Fibroblast of gingiva (primary cell): ENCODE data around the gene DOK5.

Experiments
- DNase-seq: peaks from one replicate; pipeline ENCODE4 v3.0.0-alpha.2; 2011; ENCODE audit warnings: low read depth

DOK5 gene

GRCh38 chr20:54611708-54612412 lies 136.5 kb downstream of the DOK5 start:
- no peak for DNase-seq

GRCh38 chr20:54618412-54618811 lies 143.0 kb downstream of the DOK5 start:
- DNase-seq, result no peak

GRCh38 chr20:54619181-54619580 lies 143.8 kb downstream of the DOK5 start:
- DNase-seq, result no peak

GRCh38 chr20:54619682-54620081 lies 144.3 kb downstream of the DOK5 start:
- DNase-seq, result no peak

GRCh38 chr20:54620611-54621010 lies 145.2 kb downstream of the DOK5 start:
- no peak for DNase-seq

GRCh38 chr20:54622333-54623295 lies 147.2 kb downstream of the DOK5 start:
- no peak for DNase-seq

GRCh38 chr20:54623991-54624569 lies 148.7 kb downstream of the DOK5 start:
- DNase-seq, result no peak

- DNase-seq, result no peak
These were observed 149.5 kb downstream of the DOK5 start for GRCh38 chr20:54624706-54625390.

GRCh38 chr20:54625497-54625896 lies 150.1 kb downstream of the DOK5 start:
- DNase-seq, result no peak

- DNase-seq, result no peak
These were observed 150.7 kb downstream of the DOK5 start for GRCh38 chr20:54626126-54626525.

GRCh38 chr20:54629632-54630031 lies 154.2 kb downstream of the DOK5 start:
- no peak for DNase-seq

GRCh38 chr20:54630582-54630981 lies 155.2 kb downstream of the DOK5 start:
- no peak for DNase-seq

GRCh38 chr20:54631059-54631458 lies 155.7 kb downstream of the DOK5 start:
- DNase-seq, result no peak

GRCh38 chr20:54633374-54634355 lies 158.3 kb downstream of the DOK5 start:
- no peak for DNase-seq

- DNase-seq, result no peak
These were observed 161.2 kb downstream of the DOK5 start for GRCh38 chr20:54636575-54636974.

- no peak for DNase-seq
These were observed 164.5 kb downstream of the DOK5 start for GRCh38 chr20:54639941-54640340.

- DNase-seq, result no peak
These were observed 165.4 kb downstream of the DOK5 start for GRCh38 chr20:54640800-54641199.

GRCh38 chr20:54642864-54643667 lies 167.7 kb downstream of the DOK5 start:
- no peak for DNase-seq

GRCh38 chr20:54643761-54644160 lies 168.4 kb downstream of the DOK5 start:
- DNase-seq, result peak; percentile 66
